Measurements from ENCODE around the gene HAUS2.

Gene HAUS2

GRCh38 chr15:42508263-42508690 is 40.4 kb upstream of the HAUS2 start:
- DNase-seq (ENCODE audit: low read depth), result no peak
- no peak for TF ChIP-seq CTCF (IDR thresholded peaks at IDR 0.05; ENCODE audit: control insufficient read depth, extremely low read depth, insufficient read depth)
- H3K4me3 ChIP-seq (ENCODE audit: low read depth, low read length), result no peak overlapping the region

GRCh38 chr15:42510258-42511006 is 38.2 kb upstream of the HAUS2 start:
- TF ChIP-seq CTCF (IDR thresholded peaks at IDR 0.05; ENCODE audit: control insufficient read depth, extremely low read depth, insufficient read depth), result no peak
- DNase-seq (ENCODE audit: low read depth), result no peak
- H3K4me3 ChIP-seq (ENCODE audit: low read depth, low read length), result no peak overlapping the region

DNA sequence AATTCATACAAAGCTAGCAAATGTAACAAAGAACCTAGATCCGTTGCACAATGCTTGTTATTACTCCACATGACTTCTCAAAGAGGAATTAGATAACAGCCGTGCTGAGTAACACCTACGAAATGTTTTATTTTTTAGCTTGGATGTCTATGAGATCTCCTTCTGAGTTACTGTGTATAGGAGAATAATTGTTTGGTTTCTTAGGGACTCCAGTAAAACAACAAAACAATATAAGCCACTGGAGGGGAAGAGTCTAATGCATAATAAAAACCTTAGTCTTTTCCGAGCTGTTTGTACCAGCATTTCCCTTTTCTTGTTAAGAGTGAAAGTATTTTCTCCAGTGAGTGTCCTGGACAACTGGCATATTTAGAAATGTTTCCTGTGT is 37.6 kb upstream of the HAUS2 start:
- no peak for TF ChIP-seq CTCF (IDR thresholded peaks at IDR 0.05; ENCODE audit: control insufficient read depth, extremely low read depth, insufficient read depth)
- no peak for DNase-seq (ENCODE audit: low read depth)
- no peak overlapping the region for H3K4me3 ChIP-seq (ENCODE audit: low read depth, low read length)

- no peak for DNase-seq (ENCODE audit: low read depth)
- TF ChIP-seq CTCF (IDR thresholded peaks at IDR 0.05; ENCODE audit: control insufficient read depth, extremely low read depth, insufficient read depth), result no peak
- H3K4me3 ChIP-seq (ENCODE audit: low read depth, low read length), result no peak overlapping the region
These were observed 25.3 kb upstream of the HAUS2 start for GRCh38 chr15:42523331-42523730.

- no peak for TF ChIP-seq CTCF (IDR thresholded peaks at IDR 0.05; ENCODE audit: control insufficient read depth, extremely low read depth, insufficient read depth)
- no peak overlapping the region for H3K4me3 ChIP-seq (ENCODE audit: low read depth, low read length)
- no peak for DNase-seq (ENCODE audit: low read depth)
These were observed 19.7 kb upstream of the HAUS2 start for GRCh38 chr15:42528970-42529369.

DNA sequence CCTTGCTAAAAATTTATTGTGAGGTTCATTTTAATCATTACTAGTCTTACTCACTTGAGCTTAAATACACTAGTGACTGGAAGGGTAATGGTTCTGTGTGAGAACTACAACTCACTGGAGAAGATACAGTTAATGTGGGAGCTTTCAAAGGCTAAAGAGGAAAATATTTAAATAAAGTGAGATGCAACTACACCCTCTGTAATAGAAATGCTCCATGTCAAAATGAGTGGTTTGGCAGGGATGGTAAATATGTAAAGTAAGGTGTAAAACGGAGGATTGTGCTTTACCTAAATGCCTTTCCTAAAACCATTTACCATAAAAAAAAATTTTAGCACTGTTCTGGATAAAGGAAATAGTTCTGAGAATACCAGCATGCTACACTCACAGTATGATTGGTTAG is 15.4 kb upstream of the HAUS2 start:
- no peak overlapping the region for H3K4me3 ChIP-seq (ENCODE audit: low read depth, low read length)
- DNase-seq (ENCODE audit: low read depth), result no peak
- TF ChIP-seq CTCF (IDR thresholded peaks at IDR 0.05; ENCODE audit: control insufficient read depth, extremely low read depth, insufficient read depth), result no peak

Data from LNCaP clone FGC (cell line).